Activated T-helper 17 cell treated with anti-CD3 and anti-CD28 coated beads, Interleukin-2, amount 50 U/mL, for 72 hours (primary cell): ENCODE measurements around the gene CASTOR1. TPM values are rescaled to one million over a fixed set of nuclear protein-coding genes. Genes with fewer than 3 reads are reported as not detected.

ENCODE experiments used
- ATAC-seq: fragments of 150-1000 bp; cut with Tn5 transposase; replicated peaks from 2 replicates; pipeline ENCODE4 v1.10.0; 2021; ENCODE audit warnings: mild to moderate bottlenecking, moderate library complexity
- H3K27ac Mint-ChIP-seq: one replicate; pipeline ENCODE4 v1.8.0; 2022; ENCODE audit warnings: mixed read lengths
- H3K27me3 Mint-ChIP-seq: one replicate; pipeline ENCODE4 v1.8.0; 2022; ENCODE audit warnings: mixed read lengths
- H3K36me3 Mint-ChIP-seq: one replicate; pipeline ENCODE4 v1.8.0; 2022; ENCODE audit warnings: low read depth, mild to moderate bottlenecking, mixed read lengths
- H3K4me1 Mint-ChIP-seq: one replicate; pipeline ENCODE4 v1.8.0; 2022; ENCODE audit warnings: mixed read lengths
- H3K4me3 Mint-ChIP-seq: one replicate; pipeline ENCODE4 v1.8.0; 2022; ENCODE audit warnings: mild to moderate bottlenecking, mixed read lengths
- H3K9me3 Mint-ChIP-seq: one replicate; pipeline ENCODE4 v1.8.0; 2022; ENCODE audit warnings: mixed read lengths
- total RNA-seq, 2 donors: library from RNA; stranded (reverse); gene quantifications; one replicate each; pipeline ENCODE4 v1.2.3, GENCODE V29; 2022

Gene CASTOR1
- total RNA-seq, 2 donors from 2014 or later, result 4.6 to 4.8 TPM

GRCh38 chr22:30276039-30276438 lies 13.3 kb downstream of the CASTOR1 start:
- peak; percentile 10 for ATAC-seq
- Mint-ChIP-seq H3K36me3 (no peaks in the 10 kb centered on the region), H3K27ac (peak overlapping the region; percentile 66), H3K27me3 (no peaks in the 10 kb centered on the region), H3K4me3 (peak overlapping the region; percentile 72), H3K9me3 (no peaks in the 10 kb centered on the region), H3K4me1 (peaks cover 18% of the 10 kb centered on the region)

GRCh38 chr22:30275625-30276024 lies 13.7 kb downstream of the CASTOR1 start:
- peaks cover 1% of the 10 kb centered on the region for H3K36me3 Mint-ChIP-seq
- peak overlapping the region; percentile 72 for H3K4me3 Mint-ChIP-seq
- ATAC-seq, result peak; percentile 64
- H3K9me3 Mint-ChIP-seq, result no peaks in the 10 kb centered on the region
- no peaks in the 10 kb centered on the region for H3K27me3 Mint-ChIP-seq
- H3K4me1 Mint-ChIP-seq, result peaks cover 18% of the 10 kb centered on the region
- peak overlapping the region; percentile 66 for H3K27ac Mint-ChIP-seq

GRCh38 chr22:30274437-30274812 lies 14.9 kb downstream of the CASTOR1 start:
- Mint-ChIP-seq H3K9me3 (no peaks in the 10 kb centered on the region), H3K4me3 (no peak overlapping the region), H3K27me3 (no peaks in the 10 kb centered on the region), H3K27ac (no peak overlapping the region), H3K36me3 (peaks cover 13% of the 10 kb centered on the region), H3K4me1 (peaks cover 18% of the 10 kb centered on the region)
- ATAC-seq, result no peak

- Mint-ChIP-seq H3K4me3 (no peak overlapping the region), H3K4me1 (peaks cover 15% of the 10 kb centered on the region), H3K36me3 (peaks cover 19% of the 10 kb centered on the region), H3K9me3 (no peaks in the 10 kb centered on the region), H3K27ac (no peak overlapping the region), H3K27me3 (no peaks in the 10 kb centered on the region)
- ATAC-seq, result no peak
These were observed 15.4 kb downstream of the CASTOR1 start for GRCh38 chr22:30273711-30274436.

- peaks cover 19% of the 10 kb centered on the region for H3K4me1 Mint-ChIP-seq
- H3K36me3 Mint-ChIP-seq, result peaks cover 27% of the 10 kb centered on the region
- no peaks in the 10 kb centered on the region for H3K27me3 Mint-ChIP-seq
- ATAC-seq, result no peak
- no peak overlapping the region for H3K27ac Mint-ChIP-seq
- H3K9me3 Mint-ChIP-seq, result no peaks in the 10 kb centered on the region
- H3K4me3 Mint-ChIP-seq, result no peak overlapping the region
These were observed 16.3 kb downstream of the CASTOR1 start for GRCh38 chr22:30272781-30273601.

- ATAC-seq, result no peak
- peaks cover 13% of the 10 kb centered on the region for H3K4me1 Mint-ChIP-seq
- H3K27me3 Mint-ChIP-seq, result no peaks in the 10 kb centered on the region
- H3K9me3 Mint-ChIP-seq, result no peaks in the 10 kb centered on the region
- no peak overlapping the region for H3K27ac Mint-ChIP-seq
- H3K36me3 Mint-ChIP-seq, result peaks cover 48% of the 10 kb centered on the region
- no peak overlapping the region for H3K4me3 Mint-ChIP-seq
These were observed 18.5 kb downstream of the CASTOR1 start for GRCh38 chr22:30270832-30271231.

- H3K4me1 Mint-ChIP-seq, result peaks cover 16% of the 10 kb centered on the region
- H3K9me3 Mint-ChIP-seq, result no peaks in the 10 kb centered on the region
- H3K27me3 Mint-ChIP-seq, result no peaks in the 10 kb centered on the region
- peaks cover 73% of the 10 kb centered on the region for H3K36me3 Mint-ChIP-seq
- peak overlapping the region; percentile 93 for H3K27ac Mint-ChIP-seq
- peak overlapping the region; percentile 95 for H3K4me3 Mint-ChIP-seq
- no peak for ATAC-seq
These were observed 21.0 kb downstream of the CASTOR1 start for GRCh38 chr22:30268331-30268730.

GRCh38 chr22:30267382-30268302 lies 21.7 kb downstream of the CASTOR1 start:
- H3K4me3 Mint-ChIP-seq, result peak overlapping the region; percentile 95
- peak; percentile 23 for ATAC-seq

GRCh38 chr22:30266445-30267381 lies 22.6 kb downstream of the CASTOR1 start, which contains the start of gene OSM:
Gene OSM (minus strand): TSS chr22:30266851. CDS start chr22:30266799, 52 bp downstream.
- peak within 1 kb of the TSS; percentile 93 for H3K27ac Mint-ChIP-seq
- no peaks in the 10 kb centered on the region for H3K9me3 Mint-ChIP-seq
- peaks cover 89% of the 10 kb centered on the region for H3K36me3 Mint-ChIP-seq
- ATAC-seq, result peak; percentile 58
- H3K27me3 Mint-ChIP-seq, result no peaks in the 10 kb centered on the region
- peaks cover 29% of the 10 kb centered on the region for H3K4me1 Mint-ChIP-seq
- peak within 1 kb of the TSS; percentile 95 for H3K4me3 Mint-ChIP-seq

More at GRCh38 chr22:30267382-30268302, 21.7 kb downstream of the CASTOR1 start:
- peaks cover 22% of the 10 kb centered on the region for H3K4me1 Mint-ChIP-seq
- peaks cover 80% of the 10 kb centered on the region for H3K36me3 Mint-ChIP-seq
- H3K9me3 Mint-ChIP-seq, result no peaks in the 10 kb centered on the region
- H3K27ac Mint-ChIP-seq, result peak overlapping the region; percentile 93
- H3K27me3 Mint-ChIP-seq, result no peaks in the 10 kb centered on the region

- no peaks in the 10 kb centered on the region for H3K9me3 Mint-ChIP-seq
- H3K27me3 Mint-ChIP-seq, result no peaks in the 10 kb centered on the region
- peak overlapping the region; percentile 95 for H3K4me3 Mint-ChIP-seq
- peaks cover 29% of the 10 kb centered on the region for H3K4me1 Mint-ChIP-seq
- ATAC-seq, result peak; percentile 68
- H3K27ac Mint-ChIP-seq, result peak overlapping the region; percentile 93
- H3K36me3 Mint-ChIP-seq, result peaks cover 89% of the 10 kb centered on the region
These were observed 23.4 kb downstream of the CASTOR1 start for GRCh38 chr22:30265823-30266444.

- Mint-ChIP-seq H3K4me1 (peaks cover 29% of the 10 kb centered on the region), H3K27ac (peak overlapping the region; percentile 93), H3K9me3 (no peaks in the 10 kb centered on the region), H3K4me3 (peak overlapping the region; percentile 95), H3K27me3 (no peaks in the 10 kb centered on the region), H3K36me3 (peaks cover 84% of the 10 kb centered on the region)
- no peak for ATAC-seq
These were observed 24.1 kb downstream of the CASTOR1 start for GRCh38 chr22:30265131-30265720.

- Mint-ChIP-seq H3K27ac (no peak overlapping the region), H3K9me3 (no peaks in the 10 kb centered on the region), H3K27me3 (no peaks in the 10 kb centered on the region), H3K36me3 (peaks cover 71% of the 10 kb centered on the region), H3K4me1 (peaks cover 29% of the 10 kb centered on the region), H3K4me3 (peak overlapping the region; percentile 95)
- ATAC-seq, result no peak
These were observed 25.4 kb downstream of the CASTOR1 start for GRCh38 chr22:30263883-30264282.
